ENCODE measurements around the gene PPP4R2.

PPP4R2 gene

DNA sequence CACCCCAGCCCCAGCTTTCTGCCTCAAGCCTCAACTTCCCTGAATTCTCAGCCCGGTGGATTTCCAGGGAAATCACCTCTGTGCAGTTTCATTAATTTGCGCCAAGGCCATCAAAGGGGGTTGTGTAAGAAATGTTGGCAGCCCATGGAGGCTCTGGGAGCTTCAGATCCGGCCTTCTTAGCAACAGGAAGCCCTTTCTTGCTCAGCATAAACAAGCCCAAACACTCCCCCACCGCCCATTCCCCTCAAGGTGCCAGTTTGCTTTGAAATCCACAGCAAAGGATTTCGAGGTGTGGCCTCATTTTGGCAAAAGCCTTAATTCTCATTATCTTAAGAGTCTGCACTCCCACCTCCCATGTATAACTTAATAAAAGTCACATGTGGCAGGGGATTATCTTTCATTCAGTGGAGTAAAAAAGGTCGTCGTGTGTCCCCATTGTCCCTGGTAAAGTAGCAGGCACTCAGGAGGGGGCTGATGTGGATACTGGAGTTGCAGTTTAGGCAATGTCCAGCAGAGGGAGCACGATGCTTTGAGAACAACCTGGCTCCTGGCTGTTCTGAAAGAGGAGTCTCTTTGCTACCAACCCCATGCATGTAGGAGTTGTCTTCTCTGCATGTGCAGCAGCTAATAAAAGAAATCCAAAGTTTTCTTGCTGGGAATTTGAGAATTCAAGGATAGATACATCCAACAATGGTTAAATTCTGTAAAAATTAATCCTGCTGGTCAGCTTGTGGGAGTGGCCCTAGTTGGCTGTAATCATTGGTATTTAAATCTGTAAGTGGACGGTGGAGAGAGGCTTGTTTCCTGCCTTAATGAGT lies 104.3 kb downstream of the PPP4R2 start:
- H3K4me3 ChIP-seq (ENCODE audit: low read length): no peak overlapping the region
- TF ChIP-seq, protein P1, sequence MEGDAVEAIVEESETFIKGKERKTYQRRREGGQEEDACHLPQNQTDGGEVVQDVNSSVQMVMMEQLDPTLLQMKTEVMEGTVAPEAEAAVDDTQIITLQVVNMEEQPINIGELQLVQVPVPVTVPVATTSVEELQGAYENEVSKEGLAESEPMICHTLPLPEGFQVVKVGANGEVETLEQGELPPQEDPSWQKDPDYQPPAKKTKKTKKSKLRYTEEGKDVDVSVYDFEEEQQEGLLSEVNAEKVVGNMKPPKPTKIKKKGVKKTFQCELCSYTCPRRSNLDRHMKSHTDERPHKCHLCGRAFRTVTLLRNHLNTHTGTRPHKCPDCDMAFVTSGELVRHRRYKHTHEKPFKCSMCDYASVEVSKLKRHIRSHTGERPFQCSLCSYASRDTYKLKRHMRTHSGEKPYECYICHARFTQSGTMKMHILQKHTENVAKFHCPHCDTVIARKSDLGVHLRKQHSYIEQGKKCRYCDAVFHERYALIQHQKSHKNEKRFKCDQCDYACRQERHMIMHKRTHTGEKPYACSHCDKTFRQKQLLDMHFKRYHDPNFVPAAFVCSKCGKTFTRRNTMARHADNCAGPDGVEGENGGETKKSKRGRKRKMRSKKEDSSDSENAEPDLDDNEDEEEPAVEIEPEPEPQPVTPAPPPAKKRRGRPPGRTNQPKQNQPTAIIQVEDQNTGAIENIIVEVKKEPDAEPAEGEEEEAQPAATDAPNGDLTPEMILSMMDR (IDR thresholded peaks at IDR 0.05; ENCODE audit: insufficient read depth, low read depth, low read length, missing control alignments): peak; percentile 98

DNA sequence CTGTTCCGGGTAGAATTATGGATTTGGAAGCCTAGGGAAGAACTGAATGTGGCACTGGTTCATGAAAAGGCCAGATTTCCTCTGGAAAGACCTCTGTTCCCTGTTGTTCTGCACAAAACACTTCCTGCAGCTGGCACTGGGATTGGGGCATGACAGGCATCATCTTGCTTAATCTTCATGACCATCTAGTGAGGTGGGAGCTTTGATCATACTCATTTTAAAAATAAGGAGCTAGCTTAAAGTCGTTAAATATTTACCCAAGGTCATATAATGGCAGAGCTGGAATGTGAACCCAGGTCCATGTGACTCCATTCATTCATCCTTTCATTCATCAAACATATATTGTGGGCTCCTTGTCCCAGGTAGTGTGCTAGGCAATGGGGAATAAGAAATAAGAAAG lies 105.3 kb downstream of the PPP4R2 start:
- TF ChIP-seq, protein P1 (IDR thresholded peaks at IDR 0.05; ENCODE audit: insufficient read depth, low read depth, low read length, missing control alignments): no peak
- no peak for DNase-seq (ENCODE audit: low read depth)
- H3K4me3 ChIP-seq (ENCODE audit: low read length): no peak overlapping the region

More for the DNA sequence above, 104.3 kb downstream of the PPP4R2 start:
- DNase-seq (ENCODE audit: low read depth): peak; percentile 75

DNA sequence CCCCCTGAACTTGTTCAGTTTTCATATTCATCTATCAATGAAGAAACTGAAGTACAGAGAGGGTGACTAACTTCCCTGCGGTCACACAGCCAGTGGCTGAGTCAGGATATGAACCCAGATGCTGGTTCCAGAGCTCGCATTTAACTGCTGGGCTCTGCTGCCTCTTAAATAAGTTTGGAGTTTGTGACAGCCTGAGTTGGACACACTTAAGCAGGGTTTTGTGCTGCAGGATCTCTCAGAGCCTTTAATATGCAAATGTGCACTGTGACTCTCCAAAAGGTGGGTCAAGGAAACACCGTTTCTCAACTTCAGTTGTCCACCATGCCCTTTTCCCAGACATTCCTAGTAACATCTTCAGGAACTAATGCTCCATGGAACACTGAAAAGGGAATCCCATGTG lies 110.6 kb downstream of the PPP4R2 start:
- DNase-seq (ENCODE audit: low read depth): no peak
- H3K4me3 ChIP-seq (ENCODE audit: low read length): no peak overlapping the region
- TF ChIP-seq, protein P1 (IDR thresholded peaks at IDR 0.05; ENCODE audit: insufficient read depth, low read depth, low read length, missing control alignments): no peak

DNA sequence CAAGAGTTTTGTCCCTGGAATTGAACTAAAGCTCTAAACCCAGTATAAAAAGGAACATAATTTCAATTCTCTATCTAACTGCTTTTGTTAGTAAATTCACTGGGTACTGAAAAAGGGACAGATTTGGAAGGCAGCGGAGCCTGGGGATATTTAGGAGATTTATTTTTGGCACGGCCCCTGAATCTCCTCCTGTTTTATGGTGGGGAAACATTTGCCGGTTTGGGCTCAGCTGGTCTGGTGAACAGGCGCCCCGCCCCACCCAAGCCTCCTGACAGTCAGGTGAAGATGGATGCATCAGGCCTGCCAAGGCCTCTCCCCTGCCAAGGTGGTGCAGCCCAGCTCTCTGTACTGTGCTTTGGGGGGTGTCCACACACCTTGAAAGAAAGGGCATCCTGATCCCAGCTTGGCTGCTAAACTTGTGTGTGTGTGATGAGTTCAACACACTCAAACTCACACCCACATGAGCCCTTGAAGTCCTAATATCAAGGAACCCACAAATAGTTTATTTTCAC lies 111.1 kb downstream of the PPP4R2 start:
- no peak overlapping the region for H3K4me3 ChIP-seq (ENCODE audit: low read length)
- no peak for DNase-seq (ENCODE audit: low read depth)
- TF ChIP-seq, protein P1 (IDR thresholded peaks at IDR 0.05; ENCODE audit: insufficient read depth, low read depth, low read length, missing control alignments): no peak

DNA sequence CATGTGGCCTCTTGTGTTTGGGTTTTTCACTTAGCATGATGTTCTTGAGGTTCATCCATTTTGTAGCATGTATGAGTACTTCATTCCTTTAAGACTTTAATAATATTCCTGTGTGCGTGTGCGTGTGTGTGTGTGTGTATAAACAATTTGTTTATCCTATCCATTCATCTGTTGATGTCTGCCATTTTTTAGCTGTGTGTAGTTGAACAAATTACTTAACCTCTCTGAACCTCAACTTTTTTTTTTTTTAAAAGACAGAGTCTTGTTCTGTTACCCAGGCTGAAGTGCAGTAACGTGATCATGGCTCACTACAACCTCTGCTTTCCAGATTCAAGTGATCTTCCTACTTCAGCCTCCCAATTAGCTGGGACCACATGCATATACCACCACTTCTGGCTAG lies 112.1 kb downstream of the PPP4R2 start:
- H3K4me3 ChIP-seq (ENCODE audit: low read length): no peak overlapping the region
- TF ChIP-seq, protein P1 (IDR thresholded peaks at IDR 0.05; ENCODE audit: insufficient read depth, low read depth, low read length, missing control alignments): no peak
- no peak for DNase-seq (ENCODE audit: low read depth)

DNA sequence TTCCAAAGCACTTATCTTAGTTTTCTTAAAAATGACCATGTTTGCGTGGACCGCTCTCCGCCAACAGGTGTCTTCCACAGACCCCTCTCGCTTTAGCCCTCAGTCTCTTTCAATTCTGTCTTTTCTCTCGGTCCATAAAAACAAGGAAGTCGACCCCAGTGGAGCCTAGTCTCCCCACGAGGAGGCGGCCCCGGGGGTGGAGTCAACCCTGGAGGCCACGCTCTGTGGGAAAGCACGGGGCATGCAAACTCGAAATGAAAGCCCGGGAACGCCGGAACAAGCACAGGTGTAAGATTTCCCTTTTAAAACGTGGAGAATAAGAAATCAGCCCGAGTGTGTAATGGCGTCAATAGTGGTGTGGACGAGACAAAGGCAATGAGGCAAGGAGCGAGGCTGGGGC lies 113.9 kb downstream of the PPP4R2 start:
- H3K4me3 ChIP-seq (ENCODE audit: low read length): no peak overlapping the region
- no peak for DNase-seq (ENCODE audit: low read depth)
- TF ChIP-seq, protein P1 (IDR thresholded peaks at IDR 0.05; ENCODE audit: insufficient read depth, low read depth, low read length, missing control alignments): no peak

Measured in epithelial cell of esophagus (primary cell).